ENCODE measurements around the gene ARHGEF25. TPM values are rescaled to one million over a fixed set of nuclear protein-coding genes. Genes with fewer than 3 reads are reported as not detected.

Gene ARHGEF25
- total RNA-seq, 1 donor from 2014 or later, result 18.4 TPM

GRCh38 chr12:57571926-57572762 is 39.1 kb upstream of the ARHGEF25 start:
- Mint-ChIP-seq H3K27ac (no peak overlapping the region), H3K27me3 (no peaks in the 10 kb centered on the region), H3K4me1 (ENCODE audit: low read depth) (no peaks in the 10 kb centered on the region), H3K4me3 (ENCODE audit: low read depth) (no peak overlapping the region), H3K9me3 (ENCODE audit: low read depth) (no peaks in the 10 kb centered on the region), H3K36me3 (ENCODE audit: insufficient read depth) (no peaks in the 10 kb centered on the region)
- TF ChIP-seq, protein P1, sequence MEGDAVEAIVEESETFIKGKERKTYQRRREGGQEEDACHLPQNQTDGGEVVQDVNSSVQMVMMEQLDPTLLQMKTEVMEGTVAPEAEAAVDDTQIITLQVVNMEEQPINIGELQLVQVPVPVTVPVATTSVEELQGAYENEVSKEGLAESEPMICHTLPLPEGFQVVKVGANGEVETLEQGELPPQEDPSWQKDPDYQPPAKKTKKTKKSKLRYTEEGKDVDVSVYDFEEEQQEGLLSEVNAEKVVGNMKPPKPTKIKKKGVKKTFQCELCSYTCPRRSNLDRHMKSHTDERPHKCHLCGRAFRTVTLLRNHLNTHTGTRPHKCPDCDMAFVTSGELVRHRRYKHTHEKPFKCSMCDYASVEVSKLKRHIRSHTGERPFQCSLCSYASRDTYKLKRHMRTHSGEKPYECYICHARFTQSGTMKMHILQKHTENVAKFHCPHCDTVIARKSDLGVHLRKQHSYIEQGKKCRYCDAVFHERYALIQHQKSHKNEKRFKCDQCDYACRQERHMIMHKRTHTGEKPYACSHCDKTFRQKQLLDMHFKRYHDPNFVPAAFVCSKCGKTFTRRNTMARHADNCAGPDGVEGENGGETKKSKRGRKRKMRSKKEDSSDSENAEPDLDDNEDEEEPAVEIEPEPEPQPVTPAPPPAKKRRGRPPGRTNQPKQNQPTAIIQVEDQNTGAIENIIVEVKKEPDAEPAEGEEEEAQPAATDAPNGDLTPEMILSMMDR (IDR thresholded peaks at IDR 0.05; ENCODE audit: unreplicated experiment), result no peak
- no peak for DNase-seq (ENCODE audit: low spot score, unreplicated experiment)

- H3K27me3 Mint-ChIP-seq, result no peaks in the 10 kb centered on the region
Observed at GRCh38 chr12:57574795-57575194, 36.4 kb upstream of the ARHGEF25 start.

DNA sequence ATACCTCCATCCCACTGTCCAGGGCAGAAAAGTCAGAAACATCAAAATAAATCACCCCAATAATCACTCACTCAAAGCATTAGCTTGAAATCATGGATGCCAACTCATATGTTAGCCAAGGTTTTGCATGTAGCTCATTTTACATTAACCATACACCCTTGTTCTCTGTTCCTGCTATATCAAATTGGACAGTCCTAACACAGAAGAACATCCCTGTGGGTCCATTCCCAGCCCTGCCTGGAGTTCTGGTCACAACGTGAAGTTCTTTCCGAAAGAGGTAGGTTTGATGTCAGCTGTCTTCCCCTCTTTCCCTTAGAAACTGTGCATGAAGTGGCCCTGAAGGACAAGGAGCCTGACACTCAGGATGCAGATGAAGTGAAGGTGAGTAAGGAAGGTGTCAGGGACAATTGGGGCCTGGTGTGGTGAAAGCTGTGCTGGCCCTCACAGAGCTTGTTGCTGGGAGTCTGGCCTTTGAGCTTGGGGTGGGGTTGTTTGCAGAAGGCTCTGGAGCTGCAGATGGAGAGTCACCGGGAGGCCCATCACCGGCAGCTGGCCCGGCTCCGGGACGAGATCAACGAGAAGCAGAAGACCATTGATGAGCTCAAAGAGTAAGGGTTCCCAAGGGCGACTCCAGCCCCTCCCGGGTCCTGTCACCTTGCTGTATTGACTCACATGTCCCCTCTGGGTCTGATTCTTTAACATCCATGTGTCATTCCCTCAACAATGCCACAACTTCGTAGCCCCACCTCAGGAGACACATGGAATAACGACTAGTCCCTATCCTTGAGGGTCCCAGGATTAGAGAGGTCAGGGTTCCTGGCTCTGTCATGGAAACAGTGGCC is 35.2 kb upstream of the ARHGEF25 start:
- Mint-ChIP-seq H3K27ac (no peak overlapping the region), H3K27me3 (no peaks in the 10 kb centered on the region), H3K4me1 (ENCODE audit: low read depth) (no peaks in the 10 kb centered on the region), H3K36me3 (ENCODE audit: insufficient read depth) (no peaks in the 10 kb centered on the region), H3K9me3 (ENCODE audit: low read depth) (no peaks in the 10 kb centered on the region), H3K4me3 (ENCODE audit: low read depth) (no peak overlapping the region)
- DNase-seq (ENCODE audit: low spot score, unreplicated experiment), result no peak
- TF ChIP-seq, protein P1 (IDR thresholded peaks at IDR 0.05; ENCODE audit: unreplicated experiment), result no peak

More at GRCh38 chr12:57574795-57575194, 36.4 kb upstream of the ARHGEF25 start:
- no peak overlapping the region for H3K4me3 Mint-ChIP-seq (ENCODE audit: low read depth)
- no peaks in the 10 kb centered on the region for H3K36me3 Mint-ChIP-seq (ENCODE audit: insufficient read depth)
- TF ChIP-seq, protein P1 (IDR thresholded peaks at IDR 0.05; ENCODE audit: unreplicated experiment), result no peak
- H3K4me1 Mint-ChIP-seq (ENCODE audit: low read depth), result no peaks in the 10 kb centered on the region
- H3K27ac Mint-ChIP-seq, result no peak overlapping the region
- no peaks in the 10 kb centered on the region for H3K9me3 Mint-ChIP-seq (ENCODE audit: low read depth)
- DNase-seq (ENCODE audit: low spot score, unreplicated experiment), result no peak

DNA sequence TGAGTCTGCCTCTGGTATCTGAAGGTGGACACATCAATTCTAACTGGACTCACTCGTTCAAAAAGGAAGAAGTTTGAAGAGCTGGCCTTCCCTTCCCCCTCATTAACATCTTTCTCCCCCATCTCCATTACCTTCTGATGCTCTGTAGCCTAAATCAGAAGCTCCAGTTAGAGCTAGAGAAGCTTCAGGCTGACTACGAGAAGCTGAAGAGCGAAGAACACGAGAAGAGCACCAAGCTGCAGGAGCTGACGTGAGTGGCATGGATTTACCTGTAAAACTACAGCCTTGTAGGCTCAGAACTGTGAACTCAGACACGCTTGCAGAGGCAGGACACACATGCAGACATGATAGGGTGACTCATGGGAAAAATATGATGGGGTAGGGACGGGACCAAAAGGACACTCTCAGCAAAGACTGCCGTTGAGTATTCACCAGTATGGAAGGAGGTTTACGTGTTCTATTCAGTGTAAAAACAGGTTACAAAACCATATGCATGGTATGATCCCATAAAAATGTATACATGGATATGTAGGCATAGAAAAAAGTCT is 34.5 kb upstream of the ARHGEF25 start:
- TF ChIP-seq, protein P1 (IDR thresholded peaks at IDR 0.05; ENCODE audit: unreplicated experiment), result no peak
- Mint-ChIP-seq H3K36me3 (ENCODE audit: insufficient read depth) (no peaks in the 10 kb centered on the region), H3K4me3 (ENCODE audit: low read depth) (no peak overlapping the region), H3K9me3 (ENCODE audit: low read depth) (no peaks in the 10 kb centered on the region), H3K27ac (no peak overlapping the region), H3K27me3 (no peaks in the 10 kb centered on the region), H3K4me1 (ENCODE audit: low read depth) (no peaks in the 10 kb centered on the region)
- DNase-seq (ENCODE audit: low spot score, unreplicated experiment), result no peak

Measured in progenitor cell of endocrine pancreas (in vitro differentiated cells).